IMR-90 (cell line): ENCODE data around the gene CHN2. TPM values are rescaled to one million over a fixed set of nuclear protein-coding genes. Genes with fewer than 3 reads are reported as not detected.

Source experiments
- ATAC-seq: fragments of 200-7000 bp; cut with Tn5 transposase; 2 replicates; pipeline ENCODE4 v1.9.1; 2020; ENCODE audit warnings: low read depth, mild to moderate bottlenecking, moderate library complexity
- BruUV-seq: library from RNA; stranded (reverse); fragments of 400-500 nt; replicated peaks from 2 replicates; lab custom pipeline; 2021; lab: Mats Ljungman, UMichigan
- CTCF ChIA-PET: fragments of 300-600 bp; formaldehyde crosslinking; extraction: SDS; loops from one replicate; lab custom pipeline; 2021; ENCODE audit warnings: antibody characterized with exemption; lab: Yijun Ruan, JAX
- POLR2A ChIA-PET: fragments of 300-600 bp; sonication (Branson Sonifier 250); formaldehyde crosslinking; loops from one replicate; lab custom pipeline; 2022; ENCODE audit warnings: antibody characterized with exemption; ENCODE audit not compliant: unreplicated experiment; lab: Charles Lee
- DNase-seq: peaks from one replicate; pipeline ENCODE4 v3.0.0; 2013
- H2AFZ ChIP-seq: replicated peaks from 2 replicates; pipeline ENCODE3; 2013; ENCODE audit warnings: low read length, mild to moderate bottlenecking; ENCODE audit not compliant: poor library complexity
- H2AK5ac ChIP-seq: 2 replicates; pipeline ENCODE4 v1.6.1; 2013; ENCODE audit warnings: low read depth, low read length, inconsistent platforms
- H2AK9ac ChIP-seq: replicated peaks from 2 replicates; pipeline ENCODE3; 2013; ENCODE audit warnings: mild to moderate bottlenecking, low read depth, low read length, moderate library complexity; ENCODE audit not compliant: poor library complexity
- H2BK120ac ChIP-seq: 2 replicates; pipeline ENCODE4 v1.6.1; 2013; ENCODE audit warnings: low read depth, low read length, inconsistent platforms
- H2BK15ac ChIP-seq: 3 replicates; pipeline ENCODE4 v1.6.1; 2013; ENCODE audit warnings: low read depth, low read length, inconsistent platforms
- H2BK20ac ChIP-seq: 2 replicates; pipeline ENCODE4 v1.6.1; 2013; ENCODE audit warnings: low read depth, mild to moderate bottlenecking, inconsistent platforms, low read length, moderate library complexity
- H2BK5ac ChIP-seq: 2 replicates; pipeline ENCODE4 v1.6.1; 2013; ENCODE audit warnings: mild to moderate bottlenecking, low read depth, low read length, inconsistent platforms; ENCODE audit not compliant: poor library complexity, severe bottlenecking
- H3K14ac ChIP-seq: replicated peaks from 2 replicates; pipeline ENCODE4 v1.6.1; 2013; ENCODE audit warnings: low read depth, low read length, inconsistent platforms
- H3K18ac ChIP-seq: 2 replicates; pipeline ENCODE4 v1.6.1; 2013; ENCODE audit warnings: low read depth, low read length, control low read depth
- H3K23ac ChIP-seq: 2 replicates; pipeline ENCODE4 v1.6.1; 2013; ENCODE audit warnings: low read depth, low read length, inconsistent platforms
- H3K27ac ChIP-seq: 2 replicates; pipeline ENCODE4 v1.5.1; 2013; ENCODE audit warnings: mild to moderate bottlenecking, control low read depth, low read length; ENCODE audit not compliant: insufficient read depth
- H3K27me3 ChIP-seq: 2 replicates; pipeline ENCODE4 v1.6.1; 2013; ENCODE audit warnings: low read length; ENCODE audit not compliant: control insufficient read depth, insufficient read depth
- H3K36me3 ChIP-seq: 2 replicates; pipeline ENCODE4 v1.6.1; 2013; ENCODE audit warnings: low read length, mixed read lengths; ENCODE audit not compliant: control insufficient read depth, insufficient read depth
- H3K4ac ChIP-seq: 2 replicates; pipeline ENCODE4 v1.6.1; 2013; ENCODE audit warnings: low read depth, low read length, inconsistent platforms
- H3K4me1 ChIP-seq: 2 replicates; pipeline ENCODE4 v1.6.1; 2013; ENCODE audit warnings: low read length, mixed read lengths; ENCODE audit not compliant: control insufficient read depth, insufficient read depth
- H3K4me2 ChIP-seq: 2 replicates; pipeline ENCODE4 v1.6.1; 2013; ENCODE audit warnings: low read depth, mild to moderate bottlenecking, control low read depth, low read length, moderate library complexity
- H3K4me3 ChIP-seq: 2 replicates; pipeline ENCODE4 v1.5.1; 2013; ENCODE audit warnings: low read depth, mild to moderate bottlenecking, control low read depth, low read length, moderate library complexity; ENCODE audit not compliant: insufficient read depth
- H3K56ac ChIP-seq: 2 replicates; pipeline ENCODE4 v1.6.1; 2013; ENCODE audit warnings: low read length, inconsistent platforms; ENCODE audit not compliant: insufficient read depth; ENCODE audit errors: extremely low read depth
- H3K79me1 ChIP-seq, 2 experiments: 2 replicates each; pipeline ENCODE4 v1.6.1; 2013; ENCODE audit warnings: low read length in 2 of 2, inconsistent platforms in 1 of 2, low read depth in 1 of 2
- H3K9ac ChIP-seq: 2 replicates; pipeline ENCODE4 v1.6.1; 2013; ENCODE audit warnings: low read depth, low read length, control low read depth
- H3K9me1 ChIP-seq: 2 replicates; pipeline ENCODE4 v1.6.1; 2013; ENCODE audit warnings: low read length, inconsistent platforms; ENCODE audit not compliant: insufficient read depth
- H3K9me3 ChIP-seq: 2 replicates; pipeline ENCODE4 v1.6.1; 2013; ENCODE audit warnings: low read length; ENCODE audit not compliant: control insufficient read depth, insufficient read depth
- H4K20me1 ChIP-seq: 2 replicates; pipeline ENCODE4 v1.6.1; 2013; ENCODE audit warnings: low read length, inconsistent platforms; ENCODE audit not compliant: insufficient read depth
- H4K5ac ChIP-seq: 2 replicates; pipeline ENCODE4 v1.6.1; 2013; ENCODE audit warnings: mild to moderate bottlenecking, low read depth, low read length, control low read depth
- H4K8ac ChIP-seq, 2 experiments: 2 replicates each; pipeline ENCODE4 v1.6.1; 2013; ENCODE audit warnings: low read depth in 2 of 2, low read length in 2 of 2, control low read depth in 1 of 2, inconsistent platforms in 1 of 2
- H4K91ac ChIP-seq: 2 replicates; pipeline ENCODE4 v1.6.1; 2013; ENCODE audit warnings: low read depth, low read length, inconsistent platforms; ENCODE audit not compliant: insufficient read depth
- BHLHE40 ChIP-seq: fragments of 150-350 bp; IDR thresholded peaks from 2 replicates; pipeline ENCODE4 v1.6.1; 2016; ENCODE audit warnings: mild to moderate bottlenecking, low read depth, low read length
- CEBPB ChIP-seq: IDR thresholded peaks from 2 replicates; pipeline ENCODE4 v1.6.1; 2012; ENCODE audit warnings: low read depth, low read length, improper control_type of control experiment
- CHD1 ChIP-seq: IDR thresholded peaks from 2 replicates; pipeline ENCODE4 v1.6.1; 2012; ENCODE audit warnings: low read depth, low read length, improper control_type of control experiment
- ELK1 ChIP-seq: fragments of 150-350 bp; IDR thresholded peaks from 2 replicates; pipeline ENCODE4 v1.6.1; 2016; ENCODE audit warnings: low read depth, mild to moderate bottlenecking, low read length, moderate library complexity, borderline replicate concordance
- FOS ChIP-seq: fragments of 150-350 bp; IDR thresholded peaks from 2 replicates; pipeline ENCODE4 v1.6.1; 2016; ENCODE audit warnings: low read depth, low read length
- MAFK ChIP-seq: IDR thresholded peaks from 2 replicates; pipeline ENCODE4 v1.6.1; 2012; ENCODE audit warnings: low read depth, low read length, improper control_type of control experiment
- MAZ ChIP-seq: IDR thresholded peaks from 2 replicates; pipeline ENCODE4 v1.6.1; 2012; ENCODE audit warnings: low read depth, mild to moderate bottlenecking, low read length, improper control_type of control experiment, moderate library complexity, borderline replicate concordance
- MXI1 ChIP-seq: IDR thresholded peaks from 2 replicates; pipeline ENCODE4 v1.6.1; 2012; ENCODE audit warnings: low read depth, mild to moderate bottlenecking, low read length, moderate library complexity, borderline replicate concordance
- NFE2L2 ChIP-seq: fragments of 150-350 bp; IDR thresholded peaks from 2 replicates; pipeline ENCODE4 v1.6.1; 2016; ENCODE audit warnings: low read depth, mild to moderate bottlenecking, low read length
- POLR2A ChIP-seq: IDR thresholded peaks from 2 replicates; pipeline ENCODE4 v1.6.1; 2012; ENCODE audit warnings: mild to moderate bottlenecking, low read depth, low read length
- RAD21 ChIP-seq: IDR thresholded peaks from 2 replicates; pipeline ENCODE4 v1.6.1; 2012; ENCODE audit warnings: low read length, improper control_type of control experiment
- RCOR1 ChIP-seq: IDR thresholded peaks from 2 replicates; pipeline ENCODE4 v1.6.1; 2012; ENCODE audit warnings: mild to moderate bottlenecking, low read length, improper control_type of control experiment; ENCODE audit not compliant: insufficient replicate concordance
- RFX5 ChIP-seq: IDR thresholded peaks from 2 replicates; pipeline ENCODE4 v1.8.0; 2012; ENCODE audit warnings: low read depth, mild to moderate bottlenecking, low read length, moderate library complexity
- SMC3 ChIP-seq: fragments of 150-350 bp; IDR thresholded peaks from 2 replicates; pipeline ENCODE4 v1.6.1; 2016; ENCODE audit warnings: low read depth, mild to moderate bottlenecking, antibody characterized with exemption, low read length, moderate library complexity
- WGBS, 2 experiments: methylation state at CpG; one replicate each; pipeline versions ENCODE4 v1.1.5 to v1.1.7; 2013; ENCODE audit warnings: missing lambda C conversion rate in 2 of 2; ENCODE audit not compliant: insufficient read length in 1 of 2; ENCODE audit errors: extremely low coverage in 2 of 2; 5-methylcytosine and 5-hydroxymethylcytosine counted together
- dilution Hi-C: fragments of 300-500 bp; cut with HindIII; formaldehyde crosslinking; loops from one replicate; pipeline ENCODE4 v1.14.3; 2018; ENCODE audit warnings: low sequenced_read_pairs; ENCODE audit not compliant: unreplicated experiment
- in situ Hi-C: fragments of 300-500 bp; cut with MboI; formaldehyde crosslinking; loops from 3 replicates; pipeline ENCODE4 v1.14.3; 2019; ENCODE audit warnings: low sequenced_read_pairs, inconsistent platforms, mixed read lengths
- intact Hi-C: fragments of 100-400 bp; cut with micrococcal nuclease; formaldehyde crosslinking; loops from 2 replicates; pipeline ENCODE4 v1.10.0; 2022
- polyA plus RNA-seq, 3 experiments: library from polyadenylated mRNA; depleted of rRNA; stranded (reverse); fragments of >200 nt; gene quantifications; 2 replicates each; pipeline ENCODE4 v1.2.3, GENCODE V29; 2012; ENCODE audit warnings: low replicate concordance in 1 of 3
- total RNA-seq: library from RNA; depleted of rRNA; stranded (reverse); fragments of >200 nt; gene quantifications from 2 replicates; pipeline ENCODE4 v1.2.3, GENCODE V29; 2012
- TF ChIP-seq, protein P1 (sequence below): conservative IDR thresholded peaks from 2 replicates; pipeline ENCODE4 v1.5.1; 2012; ENCODE audit warnings: mild to moderate bottlenecking, low read depth, low read length, improper control_type of control experiment
- TF ChIP-seq, protein P2 (sequence below): fragments of 150-350 bp; IDR thresholded peaks from 2 replicates; pipeline ENCODE4 v1.6.1; 2017; ENCODE audit warnings: mild to moderate bottlenecking, antibody characterized with exemption, low read length, low read depth

Gene CHN2
- total and polyA plus RNA-seq, 2 of the 4 experiments (the other 2 are of a cell fraction) = not detected

GRCh38 chr7:29486191-29486700 is 291.7 kb downstream of the CHN2 start:
- Histone ChIP-seq H3K4me3 (no peak overlapping the region), H2AK9ac (no peak overlapping the region), H2AK5ac (no peak overlapping the region), H3K23ac (no peak overlapping the region), H4K91ac (no peak overlapping the region), H3K27me3 (no peaks in the 10 kb centered on the region), H4K20me1 (no peaks in the 10 kb centered on the region), H3K9me1 (no peaks in the 10 kb centered on the region), H3K79me1 (no peaks in the 10 kb centered on the region), H3K27ac (no peak overlapping the region), H3K14ac (no peak overlapping the region), H2BK15ac (no peak overlapping the region), H3K4me2 (no peak overlapping the region), H3K4ac (no peak overlapping the region), H4K8ac (no peak overlapping the region), H3K4me1 (no peaks in the 10 kb centered on the region), H2BK20ac (no peak overlapping the region), H2BK5ac (no peak overlapping the region), H3K18ac (no peak overlapping the region), H3K36me3 (no peaks in the 10 kb centered on the region), H2BK120ac (no peak overlapping the region), H4K5ac (no peak overlapping the region), H3K9ac (no peak overlapping the region), H3K56ac (no peak overlapping the region), H3K9me3 (no peaks in the 10 kb centered on the region), H2AFZ (no peak overlapping the region)
- ChIA-PET POLR2A (no interaction called here), CTCF (interaction anchor here (0.5 kb wide), 1 partner anchor 878 kb away, joined by 3 read pairs; no protein-coding TSS in a partner anchor)
- intact Hi-C loops (loop anchor here (10.0 kb wide), 1 partner anchor 1501 kb away; no protein-coding TSS in a partner anchor), dilution Hi-C loops (no loop called here), in situ Hi-C loops (no loop called here)
- TF ChIP-seq CHD1 (no peak), RCOR1 (no peak), MAFK (no peak), ELK1 (no peak), SMC3 (no peak), RAD21 (no peak), RFX5 (no peak), NFE2L2 (no peak), MAZ (no peak), FOS (no peak), MXI1 (no peak), CEBPB (no peak), POLR2A (no peak), BHLHE40 (no peak)
- TF ChIP-seq, protein P1, sequence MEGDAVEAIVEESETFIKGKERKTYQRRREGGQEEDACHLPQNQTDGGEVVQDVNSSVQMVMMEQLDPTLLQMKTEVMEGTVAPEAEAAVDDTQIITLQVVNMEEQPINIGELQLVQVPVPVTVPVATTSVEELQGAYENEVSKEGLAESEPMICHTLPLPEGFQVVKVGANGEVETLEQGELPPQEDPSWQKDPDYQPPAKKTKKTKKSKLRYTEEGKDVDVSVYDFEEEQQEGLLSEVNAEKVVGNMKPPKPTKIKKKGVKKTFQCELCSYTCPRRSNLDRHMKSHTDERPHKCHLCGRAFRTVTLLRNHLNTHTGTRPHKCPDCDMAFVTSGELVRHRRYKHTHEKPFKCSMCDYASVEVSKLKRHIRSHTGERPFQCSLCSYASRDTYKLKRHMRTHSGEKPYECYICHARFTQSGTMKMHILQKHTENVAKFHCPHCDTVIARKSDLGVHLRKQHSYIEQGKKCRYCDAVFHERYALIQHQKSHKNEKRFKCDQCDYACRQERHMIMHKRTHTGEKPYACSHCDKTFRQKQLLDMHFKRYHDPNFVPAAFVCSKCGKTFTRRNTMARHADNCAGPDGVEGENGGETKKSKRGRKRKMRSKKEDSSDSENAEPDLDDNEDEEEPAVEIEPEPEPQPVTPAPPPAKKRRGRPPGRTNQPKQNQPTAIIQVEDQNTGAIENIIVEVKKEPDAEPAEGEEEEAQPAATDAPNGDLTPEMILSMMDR = no peak
- TF ChIP-seq, protein P2, sequence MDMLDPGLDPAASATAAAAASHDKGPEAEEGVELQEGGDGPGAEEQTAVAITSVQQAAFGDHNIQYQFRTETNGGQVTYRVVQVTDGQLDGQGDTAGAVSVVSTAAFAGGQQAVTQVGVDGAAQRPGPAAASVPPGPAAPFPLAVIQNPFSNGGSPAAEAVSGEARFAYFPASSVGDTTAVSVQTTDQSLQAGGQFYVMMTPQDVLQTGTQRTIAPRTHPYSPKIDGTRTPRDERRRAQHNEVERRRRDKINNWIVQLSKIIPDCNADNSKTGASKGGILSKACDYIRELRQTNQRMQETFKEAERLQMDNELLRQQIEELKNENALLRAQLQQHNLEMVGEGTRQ = no peak
- ATAC-seq (no peak), DNase-seq (no peak)
- BruUV-seq = no TSS peak
- 46% methylated on average over 3 of the region's 13 CpGs; no CpG with 5 or more reads in 1 of the 2 experiments for WGBS, 2 experiments
